Erythroblast (primary cell): Measurements from ENCODE around the gene RANBP1.

Experiments
- GATA1 ChIP-seq: IDR thresholded peaks from 2 replicates; pipeline ENCODE4 v1.6.1; 2011; ENCODE audit warnings: low read depth, mild to moderate bottlenecking, control low read depth, low read length, moderate library complexity
- POLR2A ChIP-seq: IDR thresholded peaks from 2 replicates; pipeline ENCODE4 v1.6.1; 2011; ENCODE audit warnings: mild to moderate bottlenecking, low read length

- TF ChIP-seq POLR2A (no peak), GATA1 (no peak)
Observed at GRCh38 chr22:20090730-20091240, 25.1 kb upstream of the RANBP1 start.
